Stimulated activated CD4-positive, alpha-beta T cell treated with anti-CD3 and anti-CD28 coated beads, Interleukin-12 subunit alpha, Interleukin-12 subunit beta, amount 100 ng/mL, for 48 hours (primary cell): ENCODE results near the gene REL.
"Not testable (repeated sequence)": the region's sequence is repeated elsewhere in the genome, so short reads cannot be mapped to it uniquely, and the experiment has no call there.

ENCODE experiments used
- DNase-seq, 3 donors: peaks; one replicate each; pipeline ENCODE4 v3.0.0-alpha.2; 2020; ENCODE audit warnings: low read depth in 2 of 3, low spot score in 1 of 3

Gene REL

GRCh38 chr2:60881047-60881932 lies at the start of gene REL:
REL (plus strand) TSS chr2:60881574; CDS start chr2:60881841, 267 bp downstream.
- DNase-seq: peak; percentile 79 to 92 (median 80)

- DNase-seq: no peak
Observed at GRCh38 chr2:60831921-60832320, 49.5 kb upstream of the REL start.

GRCh38 chr2:60832621-60833020 lies 48.8 kb upstream of the REL start:
- DNase-seq: no peak

- DNase-seq: no peak
Observed at GRCh38 chr2:60834270-60834717, 47.1 kb upstream of the REL start.

GRCh38 chr2:60836491-60836890 lies 44.9 kb upstream of the REL start:
- no peak for DNase-seq

GRCh38 chr2:60837123-60837522 lies 44.3 kb upstream of the REL start:
- no peak for DNase-seq

GRCh38 chr2:60838481-60838880 lies 42.9 kb upstream of the REL start:
- DNase-seq: no peak

- DNase-seq: no peak
Observed at GRCh38 chr2:60839126-60839813, 42.1 kb upstream of the REL start.

GRCh38 chr2:60840880-60841279 lies 40.5 kb upstream of the REL start:
- no peak for DNase-seq

GRCh38 chr2:60843006-60843405 lies 38.4 kb upstream of the REL start:
- no peak for DNase-seq

- no peak for DNase-seq
Observed at GRCh38 chr2:60844105-60844504, 37.3 kb upstream of the REL start.

GRCh38 chr2:60847854-60848253 lies 33.5 kb upstream of the REL start:
- DNase-seq: no peak

- DNase-seq: no peak
Observed at GRCh38 chr2:60849187-60849586, 32.2 kb upstream of the REL start.

GRCh38 chr2:60852282-60852860 lies 29.0 kb upstream of the REL start:
- DNase-seq: no peak

- DNase-seq: no peak
Observed at GRCh38 chr2:60853531-60853930, 27.8 kb upstream of the REL start.

GRCh38 chr2:60855989-60856669 lies 25.2 kb upstream of the REL start:
- DNase-seq: no peak

GRCh38 chr2:60857056-60857455 lies 24.3 kb upstream of the REL start:
- no peak for DNase-seq

GRCh38 chr2:60858897-60859311 lies 22.5 kb upstream of the REL start:
- DNase-seq: no peak

- DNase-seq: no peak
Observed at GRCh38 chr2:60861736-60862135, 19.6 kb upstream of the REL start.

- no peak for DNase-seq
Observed at GRCh38 chr2:60862642-60863041, 18.7 kb upstream of the REL start.

- DNase-seq: not testable (repeated sequence)
Observed at GRCh38 chr2:60865361-60865760, 16.0 kb upstream of the REL start.
